IPS-NIHi7 (cell line): Measurements from ENCODE around the gene HRH4.

Experiments
- DNase-seq: peaks from one replicate; pipeline ENCODE4 v3.0.0; 2012; ENCODE audit warnings: mixed read lengths; ENCODE audit errors: extremely low spot score

The HRH4 gene

GRCh38 chr18:24506175-24506574 is 45.7 kb downstream of the HRH4 start:
- no peak for DNase-seq

DNA sequence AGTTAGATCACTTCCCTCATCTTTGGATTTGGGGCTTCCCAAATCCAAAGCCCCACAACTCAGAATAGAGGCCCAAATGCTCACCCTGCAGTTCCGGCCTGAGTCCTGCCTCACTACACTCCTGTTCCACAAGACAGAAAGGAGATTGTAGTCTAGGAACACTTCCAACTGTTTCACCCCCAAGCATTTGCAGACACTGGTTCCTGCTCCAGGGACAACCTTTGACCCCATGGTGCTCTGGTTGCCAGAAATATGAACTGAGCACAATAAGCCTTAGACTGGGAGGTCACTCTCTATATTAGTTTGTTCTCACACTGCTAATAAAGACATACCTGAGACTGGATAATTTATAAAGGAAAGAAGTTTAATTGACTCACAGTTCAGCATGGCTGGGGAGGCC is 49.0 kb downstream of the HRH4 start:
- no peak for DNase-seq

DNA sequence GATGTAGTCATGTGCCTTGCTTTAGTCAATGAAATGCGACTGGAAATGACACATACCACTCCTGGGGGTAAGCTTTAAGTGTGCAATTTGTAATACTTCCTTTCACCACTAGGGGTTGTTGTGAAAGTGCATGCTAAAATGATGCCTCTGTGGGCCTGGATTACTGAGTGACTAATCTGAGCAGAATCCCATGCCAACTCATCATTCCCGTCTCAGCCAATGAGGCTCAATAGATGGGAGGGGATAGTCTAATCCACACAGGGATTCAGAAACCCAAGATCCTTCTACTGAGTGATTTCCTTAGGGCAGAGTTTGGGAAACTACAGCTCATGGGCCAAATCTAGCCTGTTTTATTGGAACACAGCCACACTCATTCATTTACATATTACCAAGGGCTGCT is 54.0 kb downstream of the HRH4 start:
- peak; percentile 83 for DNase-seq

- DNase-seq: no peak
Measured at GRCh38 chr18:24515721-24516120, 55.3 kb downstream of the HRH4 start.

DNA sequence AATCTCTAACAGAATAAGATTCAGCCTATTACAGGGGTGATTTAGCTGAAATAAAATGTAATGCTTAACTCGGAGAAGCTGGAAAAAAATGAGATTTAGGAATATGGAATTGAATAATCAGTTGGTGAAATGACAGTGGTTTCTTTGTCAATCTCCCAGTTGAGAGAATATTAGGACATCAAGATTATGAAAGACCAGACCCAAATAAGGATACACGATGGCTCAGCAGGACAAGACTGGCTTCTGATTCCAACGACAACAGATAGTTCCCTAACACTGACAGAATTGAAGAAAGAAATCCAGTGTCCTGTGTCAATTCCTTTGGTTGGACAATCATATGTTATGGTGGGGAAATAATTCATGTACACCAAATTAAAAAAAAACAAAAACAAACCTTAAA is 55.8 kb downstream of the HRH4 start:
- no peak for DNase-seq

DNA sequence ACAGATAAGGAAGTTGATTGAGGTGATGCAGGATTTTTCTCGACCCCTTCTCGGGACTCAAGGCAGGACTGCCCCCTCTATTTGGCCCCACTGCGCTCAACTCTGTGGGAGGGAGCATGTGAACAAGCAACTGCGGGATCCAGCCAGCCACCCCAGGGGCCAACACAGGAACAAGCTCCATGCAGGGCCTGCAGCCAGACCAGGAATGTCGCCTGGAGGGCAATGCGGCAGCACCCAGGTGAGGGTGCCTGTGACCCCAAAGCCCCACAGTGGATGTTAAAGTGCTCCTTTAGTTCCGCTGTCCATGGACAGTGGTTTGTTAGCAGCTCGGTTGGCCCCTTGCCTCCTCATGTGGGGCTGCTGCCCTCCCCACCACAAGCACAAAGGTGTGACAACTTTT is 57.1 kb downstream of the HRH4 start:
- no peak for DNase-seq

DNA sequence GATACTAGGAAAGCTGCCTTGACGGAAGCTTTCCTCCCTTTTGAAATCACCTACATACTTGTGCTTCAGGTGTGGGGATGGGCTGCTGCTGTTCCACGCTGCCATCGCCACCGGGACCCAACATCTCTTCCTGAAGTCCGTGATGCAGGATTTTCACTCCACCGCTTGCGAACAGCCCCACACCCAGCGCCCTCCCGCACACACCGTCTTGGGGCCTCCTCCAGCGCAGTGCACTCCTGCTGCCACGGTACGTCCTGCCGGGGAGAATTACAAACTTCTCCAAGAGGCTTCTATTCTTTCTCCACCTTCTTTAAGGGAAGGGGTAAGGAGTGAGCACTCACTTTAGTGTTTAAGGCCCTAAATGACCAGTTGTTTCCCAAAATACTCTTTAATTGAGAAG is 58.2 kb downstream of the HRH4 start:
- no peak for DNase-seq
